NCI-H1436 treated with DMSO at 0.1 percent for 48 hours (cell line): Measurements from ENCODE around the gene NAA80.
"Not testable (repeated sequence)": the region's sequence is repeated elsewhere in the genome, so short reads cannot be mapped to it uniquely, and the experiment has no call there.

Experiments
- DNase-seq: peaks from one replicate; lab custom pipeline; 2025; lab: John Stamatoyannopoulos, UW

Gene NAA80

DNA sequence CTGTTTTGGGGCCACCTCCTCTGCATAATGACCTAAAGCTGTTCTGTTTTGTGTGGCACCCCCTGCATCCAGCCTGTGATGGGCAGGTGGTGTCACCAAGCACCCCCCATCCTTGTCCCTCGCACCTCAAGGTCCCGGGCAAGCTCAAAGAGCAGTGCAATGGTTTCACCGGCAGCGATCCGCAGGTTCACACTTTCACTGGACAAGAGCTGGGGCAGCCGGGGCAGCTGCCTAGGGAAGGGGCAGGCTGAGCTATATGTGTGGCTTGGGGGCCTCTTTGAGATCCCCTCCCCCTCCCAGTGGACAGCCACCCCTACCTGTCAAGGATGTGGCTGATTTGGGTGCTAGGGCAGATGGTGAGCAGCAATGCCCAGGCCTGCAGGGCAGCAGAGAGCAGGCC, 10.1 kb downstream of the NAA80 start:
- DNase-seq = no peak

DNA sequence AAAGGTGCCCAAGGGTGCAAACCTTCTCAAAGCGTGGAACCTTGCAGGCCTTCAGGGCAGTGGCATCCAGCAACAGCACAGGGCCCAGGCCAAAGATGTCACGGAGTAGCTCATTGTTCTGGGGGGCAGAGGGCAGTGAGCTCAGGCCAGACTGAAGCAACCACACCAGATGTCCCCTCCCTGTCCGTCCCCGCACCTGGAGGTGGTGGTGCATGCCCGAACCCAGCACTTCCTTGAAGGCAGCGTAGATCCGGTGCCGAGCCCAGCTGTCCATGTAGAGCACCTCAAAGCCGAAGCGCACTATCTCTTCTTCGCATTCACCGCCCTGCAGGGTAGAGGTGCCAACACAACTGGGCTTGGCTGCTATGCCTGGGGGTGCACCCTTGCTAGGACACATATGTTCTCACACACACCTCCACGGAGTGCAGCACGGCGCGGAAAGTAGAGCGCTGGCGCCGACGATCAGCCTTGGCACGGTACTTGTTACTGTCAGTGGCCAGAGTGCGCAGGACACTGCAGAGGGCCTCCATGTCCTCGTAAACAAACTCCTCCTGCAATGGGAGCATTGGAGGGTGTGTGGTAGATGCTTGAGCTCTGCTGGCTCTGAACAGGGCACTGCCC, 10.7 kb downstream of the NAA80 start:
- DNase-seq = no peak

- no peak for DNase-seq
Observed at GRCh38 chr3:50287262-50287661, 11.9 kb downstream of the NAA80 start.

DNA sequence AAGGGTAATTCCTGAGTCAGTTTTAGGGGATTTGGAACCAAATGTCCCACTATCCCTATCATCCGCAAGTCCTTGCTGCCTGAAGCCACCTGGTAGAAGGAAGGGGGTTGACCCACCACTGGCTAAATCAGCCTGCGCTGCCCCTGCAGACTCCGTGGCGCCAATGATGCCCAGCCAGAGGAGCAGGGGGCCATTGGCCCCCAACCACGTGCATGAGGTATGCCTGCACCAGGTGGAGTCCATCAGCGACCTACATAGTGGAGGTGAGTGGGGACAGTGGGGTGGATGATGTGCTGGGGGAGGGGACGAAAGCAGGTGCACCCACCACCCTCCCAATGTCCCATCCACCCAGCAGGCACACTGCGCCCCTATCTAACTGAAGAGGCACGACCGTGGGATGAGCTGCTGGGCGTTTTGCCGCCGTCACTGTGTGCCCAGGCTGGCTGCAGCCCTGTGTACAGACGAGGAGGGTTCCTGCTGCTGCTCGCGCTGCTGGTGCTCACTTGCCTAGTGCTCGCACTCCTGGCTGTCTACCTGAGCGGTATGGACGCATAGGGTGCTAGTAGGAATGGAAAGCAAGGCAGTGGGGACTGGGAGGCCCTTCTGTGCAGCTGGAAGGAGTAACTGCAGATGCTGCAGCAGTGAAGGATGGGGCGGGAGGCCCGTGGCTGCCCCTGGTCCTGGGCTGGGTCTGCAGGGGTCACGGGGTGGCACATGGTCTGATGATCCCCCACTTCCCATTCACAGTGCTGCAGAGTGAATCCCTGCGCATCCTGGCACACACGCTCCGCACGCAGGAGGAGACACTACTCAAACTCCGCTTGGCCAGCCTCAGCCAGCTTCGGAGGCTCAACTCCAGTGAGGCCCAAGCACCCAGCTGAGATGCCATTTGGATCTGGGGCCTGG, 12.6 kb downstream of the NAA80 start:
- no peak for DNase-seq

- not testable (repeated sequence) for DNase-seq
Observed at GRCh38 chr3:50284121-50284520, 15.1 kb downstream of the NAA80 start.

GRCh38 chr3:50279255-50280016, 19.8 kb downstream of the NAA80 start:
- no peak for DNase-seq

- DNase-seq = no peak
Observed at GRCh38 chr3:50278880-50279224, 20.4 kb downstream of the NAA80 start, which contains the start of gene LSMEM2. Gene LSMEM2, plus strand, starts transcription at chr3:50279087. Its CDS starts 27 bp downstream, at chr3:50279114.

- no peak for DNase-seq
Observed at GRCh38 chr3:50278123-50278879, 20.9 kb downstream of the NAA80 start.

DNA sequence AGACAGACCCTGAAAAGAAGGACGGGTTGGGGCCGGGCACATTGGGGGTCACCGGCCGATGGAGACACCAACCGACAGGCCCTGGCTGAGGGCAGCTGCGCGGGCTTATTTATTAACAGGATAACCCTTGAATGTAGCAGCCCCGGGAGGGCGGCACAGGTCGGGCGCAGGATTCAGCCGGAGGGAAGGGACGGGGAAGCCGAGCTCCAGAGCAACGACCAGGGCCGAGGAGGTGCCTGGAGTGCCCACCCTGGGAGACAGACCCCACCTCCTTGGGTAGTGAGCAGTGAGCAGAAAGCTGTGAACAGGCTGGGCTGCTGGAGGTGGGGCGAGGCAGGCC, 22.5 kb downstream of the NAA80 start:
- DNase-seq = no peak

DNA sequence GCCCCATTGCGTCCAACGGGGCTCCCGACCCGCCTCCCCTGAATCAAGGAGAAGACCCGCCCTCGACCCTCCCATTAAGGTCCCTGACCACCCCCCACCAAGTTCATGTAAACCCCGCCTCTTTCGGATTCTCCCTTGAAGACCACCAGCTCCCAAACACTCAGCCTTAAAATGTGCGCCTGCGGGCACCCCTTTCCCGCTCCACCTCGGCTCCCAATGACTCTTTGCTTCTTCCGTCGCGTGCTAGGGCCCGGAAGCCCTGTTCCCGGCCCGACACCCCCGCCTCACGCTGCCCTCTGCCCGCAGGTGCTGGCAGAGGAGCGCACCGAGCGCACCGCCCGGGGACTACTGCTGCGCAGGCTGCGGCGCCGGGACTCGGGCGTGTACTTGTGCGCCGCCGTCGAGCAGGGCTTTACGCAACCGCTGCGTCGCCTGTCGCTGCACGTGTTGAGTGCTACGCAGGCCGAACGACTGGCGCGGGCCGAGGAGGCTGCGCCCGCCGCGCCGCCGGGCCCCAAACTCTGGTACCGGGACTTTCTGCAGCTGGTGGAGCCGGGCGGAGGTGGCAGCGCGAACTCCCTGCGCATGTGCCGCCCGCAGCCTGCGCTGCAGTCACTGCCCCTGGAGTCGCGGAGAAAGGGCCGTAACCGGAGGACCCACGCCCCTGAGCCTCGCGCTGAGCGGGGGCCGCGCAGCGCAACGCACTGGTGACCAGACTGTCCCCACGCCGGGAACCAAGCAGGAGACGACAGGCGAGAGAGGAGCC, 23.0 kb downstream of the NAA80 start:
- DNase-seq = no peak

DNA sequence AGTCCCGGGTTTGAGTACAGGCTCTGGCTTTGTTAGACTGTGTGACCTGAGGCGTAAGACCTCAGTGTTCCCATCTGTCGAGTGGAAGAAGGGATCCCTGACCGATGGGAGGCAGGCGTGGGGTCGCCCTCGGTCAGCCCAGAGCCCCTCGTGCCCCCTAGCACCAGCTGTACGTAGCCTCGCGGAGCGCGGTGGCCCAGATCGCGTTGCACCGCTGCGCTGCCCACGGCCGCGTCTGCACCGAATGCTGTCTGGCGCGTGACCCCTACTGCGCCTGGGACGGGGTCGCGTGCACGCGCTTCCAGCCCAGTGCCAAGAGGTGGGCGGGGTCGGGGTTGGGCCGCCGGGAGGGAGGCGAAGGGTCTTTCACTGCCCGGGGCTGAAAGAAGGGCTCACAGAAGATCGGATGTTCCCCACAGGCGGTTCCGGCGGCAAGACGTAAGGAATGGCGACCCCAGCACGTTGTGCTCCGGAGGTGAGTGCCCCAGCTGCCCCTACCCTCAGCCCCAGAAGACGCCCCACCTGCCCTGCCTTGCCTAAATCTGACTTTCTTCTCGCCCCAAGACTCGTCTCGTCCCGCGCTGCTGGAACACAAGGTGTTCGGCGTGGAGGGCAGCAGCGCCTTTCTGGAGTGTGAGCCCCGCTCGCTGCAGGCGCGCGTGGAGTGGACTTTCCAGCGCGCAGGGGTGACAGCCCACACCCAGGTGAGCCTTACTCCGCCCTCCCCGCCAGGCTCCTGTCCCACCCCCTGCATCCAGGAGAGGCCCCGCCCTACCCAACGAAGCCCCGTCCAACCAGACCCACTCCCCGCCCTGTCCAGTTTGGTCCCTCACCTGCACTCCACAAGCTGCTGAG, 23.8 kb downstream of the NAA80 start:
- DNase-seq = no peak

GRCh38 chr3:50274371-50275104, 24.7 kb downstream of the NAA80 start:
- DNase-seq = no peak

- DNase-seq = no peak
Observed at GRCh38 chr3:50273689-50274065, 25.5 kb downstream of the NAA80 start.

DNA sequence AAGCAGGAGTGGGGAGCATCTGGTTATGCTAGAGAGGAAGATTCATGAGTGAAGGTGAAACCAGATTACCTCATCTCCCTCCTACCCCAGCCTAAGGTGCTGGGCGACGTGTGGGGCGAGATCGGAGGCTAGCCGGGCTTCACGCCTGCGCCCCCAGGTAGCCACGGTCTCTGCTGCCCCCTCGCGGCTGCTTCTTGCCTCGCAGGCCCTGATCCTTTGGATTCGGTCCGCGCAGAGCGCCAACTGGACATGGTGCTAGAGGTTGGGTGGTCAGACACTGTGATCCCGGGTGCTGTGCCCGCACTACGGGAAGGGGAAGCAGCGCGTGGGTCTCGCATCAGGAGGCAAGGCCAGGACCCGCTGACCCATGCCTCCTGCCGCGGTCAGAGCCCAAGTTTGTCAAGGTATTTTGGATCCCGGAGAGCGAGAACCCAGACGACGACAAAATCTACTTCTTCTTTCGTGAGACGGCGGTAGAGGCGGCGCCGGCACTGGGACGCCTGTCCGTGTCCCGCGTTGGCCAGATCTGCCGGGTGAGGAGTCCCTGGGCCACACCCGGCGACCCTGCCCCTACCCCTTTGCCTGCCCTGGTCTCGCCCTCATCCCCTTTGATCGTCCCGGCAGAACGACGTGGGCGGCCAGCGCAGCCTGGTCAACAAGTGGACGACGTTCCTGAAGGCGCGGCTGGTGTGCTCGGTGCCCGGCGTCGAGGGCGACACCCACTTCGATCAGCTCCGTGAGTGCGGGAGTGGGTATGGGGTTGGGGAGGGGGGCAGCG, 26.1 kb downstream of the NAA80 start:
- no peak for DNase-seq

- not testable (repeated sequence) for DNase-seq
Observed at GRCh38 chr3:50272538-50272910, 26.7 kb downstream of the NAA80 start.

GRCh38 chr3:50271314-50271936, 27.8 kb downstream of the NAA80 start:
- no peak for DNase-seq

- no peak for DNase-seq
Observed at GRCh38 chr3:50270422-50271224, 28.6 kb downstream of the NAA80 start.

GRCh38 chr3:50269977-50270413, 29.2 kb downstream of the NAA80 start:
- DNase-seq = no peak
